NCI-H2227 (cell line): Measurements from ENCODE around the gene AP3D1.
"Not testable (repeated sequence)": the region's sequence is repeated elsewhere in the genome, so short reads cannot be mapped to it uniquely, and the experiment has no call there.

Source experiments
- DNase-seq: peaks from one replicate; lab custom pipeline; 2025; ENCODE audit not compliant: unreplicated experiment; lab: John Stamatoyannopoulos, UW

The AP3D1 gene

DNA sequence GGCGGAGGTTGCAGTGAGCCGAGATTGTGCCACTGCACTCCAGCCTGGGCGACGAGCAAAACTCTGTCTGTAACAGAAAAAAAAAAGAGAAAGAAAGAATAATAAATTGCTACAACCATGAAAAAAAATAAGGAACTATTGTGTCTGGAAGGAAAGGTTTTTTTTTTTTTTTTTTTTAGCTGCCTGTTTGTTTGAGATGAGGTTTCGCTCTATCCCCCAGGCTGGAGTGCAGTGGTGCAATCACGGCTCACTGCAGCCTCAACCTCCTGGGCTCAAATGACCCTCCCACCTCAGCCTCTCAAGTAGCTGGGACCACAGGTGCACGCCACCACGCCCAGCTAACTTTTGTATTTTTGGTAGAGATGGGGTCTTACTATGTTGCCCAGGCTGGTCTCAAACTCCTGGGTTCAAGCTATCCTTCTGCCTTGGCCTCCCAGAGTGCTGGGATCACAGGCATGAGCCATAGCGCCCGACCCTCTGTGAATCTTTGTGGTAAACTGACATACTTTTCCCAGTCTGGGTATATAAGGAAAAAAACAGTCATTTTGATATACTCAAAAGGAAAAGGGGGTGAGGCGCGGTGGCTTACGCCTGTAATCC is 59.3 kb downstream of the AP3D1 start:
- DNase-seq, result not testable (repeated sequence)

DNA sequence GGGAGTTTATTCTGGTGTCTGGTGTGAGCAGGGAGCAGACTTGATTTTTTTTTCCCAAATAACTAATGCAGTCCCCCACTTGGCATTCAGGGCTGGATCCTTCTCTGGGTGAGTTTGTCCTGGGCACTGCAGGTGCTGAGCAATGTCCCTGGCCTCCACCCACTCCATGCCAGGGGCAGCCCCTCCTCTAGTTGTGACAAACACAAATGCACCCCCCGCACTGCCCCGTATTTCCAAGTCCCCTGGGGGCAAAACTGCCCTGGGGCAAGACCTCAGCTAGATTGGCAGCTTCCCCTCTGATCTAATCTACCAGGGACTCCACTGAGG is 61.7 kb downstream of the AP3D1 start:
- no peak for DNase-seq

DNA sequence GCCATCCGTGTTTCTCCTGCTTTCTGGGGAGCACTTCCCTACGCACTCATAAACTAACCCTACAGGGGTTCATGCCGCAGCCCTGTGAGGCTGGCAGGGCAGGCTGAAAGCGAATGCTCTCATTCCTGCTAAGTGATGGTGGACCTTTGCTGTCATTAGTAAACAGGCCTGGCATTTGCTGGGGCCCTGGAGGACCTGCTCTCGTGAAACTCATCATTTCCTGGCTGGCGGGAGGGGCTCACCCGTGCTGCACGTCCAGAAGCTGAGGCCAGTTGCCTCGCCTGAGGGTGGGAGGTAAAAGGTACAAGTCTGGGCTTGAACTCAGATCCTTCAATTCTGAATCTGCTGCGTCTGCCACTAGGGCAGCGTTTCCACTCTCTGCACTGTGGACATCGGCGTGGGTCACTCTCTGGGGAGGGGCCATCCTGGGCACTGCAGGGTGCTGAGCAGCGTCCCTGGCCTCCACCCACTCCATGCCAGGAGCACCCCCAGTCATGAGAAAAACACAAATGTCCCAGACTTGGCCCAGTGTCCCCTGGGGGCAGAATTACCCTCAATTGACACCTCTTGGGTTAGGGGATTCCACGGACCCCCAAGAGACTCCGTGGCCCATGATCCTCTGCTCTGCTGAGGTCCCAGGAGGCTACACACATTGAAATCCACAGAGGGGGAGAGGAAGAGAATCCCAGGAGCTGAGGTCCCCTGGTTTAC is 62.2 kb downstream of the AP3D1 start:
- DNase-seq, result peak; percentile 33

DNA sequence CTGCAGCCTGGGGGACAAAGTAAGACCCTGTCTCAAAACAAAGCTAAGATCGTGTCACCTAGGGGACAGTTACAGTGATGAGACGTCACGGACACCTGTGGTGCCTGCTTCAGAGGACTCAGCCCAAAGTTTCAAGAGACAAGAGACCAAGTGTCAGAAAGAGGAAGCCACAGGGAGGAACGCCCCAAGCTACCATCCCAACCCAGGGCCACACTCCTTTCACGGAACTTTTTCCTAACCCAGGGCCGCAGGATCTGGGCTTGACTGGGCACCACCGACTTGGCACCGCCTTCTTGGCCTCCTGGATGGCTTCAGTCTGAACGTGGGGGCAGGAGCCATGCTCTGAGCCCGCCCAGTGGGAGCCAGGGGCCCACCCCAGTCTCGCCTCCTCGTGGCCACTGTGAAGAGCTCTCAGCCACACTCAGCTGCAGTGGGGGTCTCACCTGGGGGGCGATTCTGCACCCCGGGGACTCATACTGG is 63.7 kb downstream of the AP3D1 start:
- no peak for DNase-seq

DNA sequence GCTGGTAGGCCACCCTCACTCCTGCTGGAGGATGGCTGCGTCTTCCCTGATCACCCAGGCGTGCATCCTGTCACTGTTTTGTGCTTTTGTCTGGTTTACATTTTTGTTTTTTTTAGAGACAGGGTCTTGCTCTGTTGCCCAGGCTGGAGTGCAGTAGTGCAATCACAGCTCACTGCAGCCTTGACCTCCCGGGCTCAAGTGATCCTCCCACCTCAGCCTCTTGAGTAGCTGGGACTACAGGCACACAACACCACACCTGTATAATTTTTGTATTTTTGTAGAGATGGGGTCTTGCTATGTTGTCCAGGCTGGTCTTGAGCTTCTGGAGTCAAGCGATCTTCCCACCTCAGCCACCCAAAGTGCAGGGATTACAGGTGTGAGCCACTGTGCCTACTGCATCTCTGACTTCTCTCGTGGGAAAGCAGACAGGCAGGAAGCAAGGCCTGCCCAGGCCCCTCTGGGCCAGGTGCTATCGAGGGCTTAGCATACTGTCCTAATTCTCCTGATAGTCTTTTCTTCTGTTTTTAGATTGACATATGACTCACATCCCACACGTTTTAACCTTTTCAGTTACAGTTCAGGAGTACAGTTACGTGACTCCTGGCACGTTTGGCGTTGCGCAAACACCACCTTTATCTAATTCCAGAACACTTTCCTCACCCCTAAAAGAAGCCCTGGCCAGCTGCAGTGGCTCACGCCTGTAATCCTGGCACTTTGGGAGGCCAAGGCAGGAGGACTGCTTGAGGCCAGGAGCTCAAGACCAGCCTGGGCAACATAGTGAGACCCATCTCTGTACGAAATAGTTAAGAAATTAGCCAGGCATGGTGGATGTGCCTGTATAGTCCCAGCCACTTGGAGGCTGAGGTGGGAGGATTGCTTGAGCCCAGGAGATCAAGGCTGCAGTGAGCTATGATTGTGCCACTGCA is 64.4 kb downstream of the AP3D1 start:
- not testable (repeated sequence) for DNase-seq

DNA sequence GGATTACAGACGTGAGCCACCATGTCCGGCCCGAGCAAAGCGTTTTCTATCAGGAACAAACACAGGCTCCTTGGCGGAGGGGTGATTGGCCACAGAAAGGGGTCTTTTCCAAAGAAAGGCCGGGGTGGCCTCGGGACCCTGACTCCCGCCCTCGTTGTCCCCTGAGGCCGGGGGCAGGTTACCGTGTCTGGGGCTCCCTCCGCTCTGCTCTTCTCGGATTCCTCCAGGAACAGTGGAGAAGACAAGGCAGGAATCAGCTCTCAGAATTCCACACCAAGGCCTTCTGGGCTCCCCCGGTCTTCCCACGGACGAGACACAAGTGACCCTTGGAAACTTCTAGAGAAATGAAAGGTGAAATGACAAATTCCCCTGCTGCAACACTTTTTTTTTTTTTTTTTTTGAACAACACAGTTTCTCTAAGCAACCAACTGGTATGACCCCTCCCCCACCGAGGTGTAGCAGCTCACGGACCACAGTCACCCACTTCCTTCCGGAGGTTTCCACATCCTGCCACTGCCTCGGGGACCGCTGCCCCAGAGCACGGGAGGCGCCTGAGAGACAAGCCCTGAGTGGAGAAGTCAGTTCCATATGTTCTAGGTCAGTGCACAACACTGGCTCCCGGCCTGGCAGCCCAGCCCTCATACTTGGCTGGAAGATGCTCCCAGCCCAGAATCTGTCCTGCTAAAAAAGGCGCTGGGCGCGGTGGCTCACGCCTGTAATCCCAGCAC is 66.2 kb downstream of the AP3D1 start:
- no peak for DNase-seq

DNA sequence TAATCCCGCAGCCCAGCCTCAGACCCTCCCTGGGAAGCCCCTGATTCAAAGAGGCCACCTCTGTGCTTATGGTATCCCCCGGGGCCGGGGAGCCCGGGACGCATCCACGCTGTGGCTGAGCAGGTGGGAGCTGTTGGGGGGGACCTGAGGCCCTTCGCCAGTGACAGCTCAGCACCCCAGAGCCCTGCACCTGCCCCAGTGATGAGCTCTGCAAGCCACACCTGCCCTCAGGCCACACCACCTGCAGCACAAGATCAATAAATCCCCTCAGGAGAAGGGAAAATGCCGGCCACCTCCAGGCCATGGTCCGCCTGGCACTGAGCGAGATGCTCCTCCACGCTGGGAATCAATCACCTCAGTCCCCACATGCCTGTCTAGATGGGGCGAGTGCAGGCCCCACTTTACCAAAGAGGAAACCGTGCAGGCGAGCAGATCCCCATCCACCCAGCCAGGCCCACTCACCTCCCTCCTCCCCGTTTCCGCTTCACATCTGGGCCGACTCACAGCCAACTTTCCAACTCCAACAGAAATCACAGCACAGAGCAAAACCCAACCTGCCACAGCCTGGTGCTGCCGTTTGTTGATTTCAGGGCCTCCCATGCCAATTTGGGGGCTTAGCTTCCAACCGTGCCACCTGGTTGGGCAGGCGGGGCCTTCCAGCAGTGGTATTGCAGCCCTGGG is 68.1 kb downstream of the AP3D1 start:
- DNase-seq, result no peak

DNA sequence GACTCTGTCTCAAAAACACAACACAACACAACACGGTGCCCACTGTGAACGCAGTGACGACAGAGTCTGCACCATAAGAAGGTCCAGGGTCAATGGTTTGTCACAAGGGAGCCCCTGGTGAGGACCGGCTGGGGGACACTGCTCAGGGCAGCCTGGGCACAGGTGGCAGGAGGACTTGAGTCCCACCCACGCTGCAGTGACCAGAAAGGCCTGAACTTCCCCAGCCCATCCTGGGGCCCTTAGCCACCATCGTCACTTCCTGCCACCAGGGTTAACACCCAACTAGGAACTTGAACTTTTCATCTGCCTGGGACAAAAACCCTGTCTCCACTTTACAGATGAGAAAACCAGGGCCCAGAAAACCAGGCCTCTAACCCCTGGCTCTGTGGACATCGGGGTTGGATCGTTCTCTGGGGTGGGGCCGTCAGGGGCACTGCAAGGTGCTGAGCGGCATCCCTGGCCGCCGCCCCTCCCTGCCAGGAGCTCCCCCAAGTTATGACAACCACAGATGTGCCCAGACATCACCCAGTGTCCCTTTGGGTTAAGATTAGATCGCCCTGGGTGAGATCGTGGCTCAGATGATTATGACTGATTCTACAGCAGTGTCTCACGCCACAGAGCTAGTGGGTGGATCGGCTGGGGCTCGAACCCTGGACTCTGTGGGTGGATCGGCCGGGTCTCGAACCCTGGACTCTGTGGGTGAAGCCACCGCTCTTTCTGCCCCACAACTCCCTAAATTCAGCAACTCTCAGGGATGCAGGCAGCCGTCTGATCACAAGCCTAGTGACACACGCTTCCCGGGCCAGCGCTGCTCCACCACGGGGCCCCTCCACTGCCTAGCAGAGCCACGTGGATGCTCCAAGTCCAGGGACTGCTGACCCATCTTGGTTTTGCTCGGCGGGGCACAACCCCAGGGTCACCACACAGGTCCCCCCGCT is 69.2 kb downstream of the AP3D1 start:
- no peak for DNase-seq

DNA sequence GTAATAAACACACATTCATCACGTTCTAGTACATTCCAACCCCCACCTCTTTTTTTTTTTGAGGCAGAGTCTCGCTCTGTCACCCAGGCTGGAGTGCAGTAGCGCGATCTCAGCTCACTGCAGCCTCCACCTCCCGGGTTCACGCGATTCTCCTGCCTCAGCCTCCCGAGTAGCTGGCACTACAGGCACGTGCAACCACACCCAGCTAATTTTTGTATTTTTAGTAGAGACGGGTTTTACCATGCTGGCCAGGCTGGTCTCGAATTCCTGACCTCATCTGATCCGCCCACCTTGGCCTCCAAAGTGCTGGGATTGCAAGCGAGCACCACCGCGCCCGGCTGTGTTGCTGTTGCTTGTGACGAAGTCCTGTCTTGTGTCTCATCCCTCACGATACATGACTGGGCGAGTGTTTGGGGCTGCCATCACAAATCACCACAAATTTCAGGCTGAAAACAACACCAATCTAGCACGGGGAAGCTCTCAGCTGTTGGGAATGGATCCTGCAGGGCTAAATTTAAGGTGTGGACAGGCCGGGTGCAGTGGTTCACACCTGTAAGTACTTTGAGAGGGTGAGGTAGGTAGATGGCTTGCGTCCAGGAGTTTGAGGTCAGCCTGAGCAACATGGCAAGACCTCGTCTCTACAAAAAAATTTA is 70.9 kb downstream of the AP3D1 start:
- DNase-seq, result no peak

DNA sequence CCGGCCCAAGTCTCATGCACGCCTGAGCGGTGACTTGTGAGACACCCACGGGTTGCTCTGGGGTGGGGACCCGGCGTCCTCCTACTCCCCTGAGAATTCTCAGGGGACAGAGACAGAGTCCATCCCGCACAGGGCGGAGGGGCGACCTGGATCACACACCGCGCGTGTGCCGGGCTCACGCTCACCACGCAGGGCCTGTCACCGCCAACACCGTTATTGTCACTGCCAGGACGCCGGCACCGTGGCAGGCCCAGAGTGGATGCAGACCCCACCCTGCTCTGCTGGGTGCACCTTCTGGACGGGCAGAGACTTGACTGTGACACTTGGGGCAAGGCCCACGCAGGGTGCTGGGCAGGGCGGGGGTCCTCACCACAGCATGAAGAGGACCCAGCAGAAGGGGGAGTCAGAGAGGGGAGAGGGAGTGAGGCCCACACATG is 71.5 kb downstream of the AP3D1 start:
- no peak for DNase-seq

DNA sequence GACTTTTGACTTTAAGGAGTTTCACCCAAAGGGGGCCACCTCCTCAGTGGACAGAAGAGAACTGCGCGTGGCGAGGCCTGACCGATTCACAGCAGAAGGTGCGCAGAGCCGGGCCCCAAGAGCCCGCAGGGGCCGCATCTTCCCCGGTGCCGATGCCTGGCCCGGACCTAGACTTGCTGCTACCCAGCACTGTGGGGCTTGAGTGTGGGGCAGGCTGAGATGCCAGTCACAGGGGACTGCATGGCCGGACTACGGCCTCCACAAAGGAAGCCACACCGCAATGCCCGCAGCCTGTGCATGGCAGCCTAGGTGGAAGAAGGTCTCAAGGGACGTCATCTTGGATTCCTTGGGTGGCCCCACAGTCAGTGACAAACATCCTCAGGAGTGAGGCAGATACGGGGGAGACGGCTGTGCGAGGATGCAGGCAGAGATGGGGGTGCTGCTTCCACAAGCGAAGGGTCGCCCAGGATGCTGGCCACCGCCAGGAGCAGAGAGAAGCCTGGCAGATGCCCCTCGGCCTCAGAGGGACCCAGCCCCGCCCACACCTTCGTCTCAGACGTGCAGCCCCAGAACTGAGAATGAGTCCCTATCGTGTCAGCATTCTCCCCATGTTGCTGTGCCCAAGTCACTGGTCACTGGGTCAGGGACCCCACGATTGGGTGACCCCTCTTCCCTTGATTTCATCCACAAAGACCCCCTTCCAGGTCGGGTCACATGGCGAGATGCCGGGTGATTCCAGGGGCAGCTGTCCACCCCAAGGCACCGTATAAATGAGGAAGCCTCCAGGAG is 72.1 kb downstream of the AP3D1 start:
- DNase-seq, result no peak

DNA sequence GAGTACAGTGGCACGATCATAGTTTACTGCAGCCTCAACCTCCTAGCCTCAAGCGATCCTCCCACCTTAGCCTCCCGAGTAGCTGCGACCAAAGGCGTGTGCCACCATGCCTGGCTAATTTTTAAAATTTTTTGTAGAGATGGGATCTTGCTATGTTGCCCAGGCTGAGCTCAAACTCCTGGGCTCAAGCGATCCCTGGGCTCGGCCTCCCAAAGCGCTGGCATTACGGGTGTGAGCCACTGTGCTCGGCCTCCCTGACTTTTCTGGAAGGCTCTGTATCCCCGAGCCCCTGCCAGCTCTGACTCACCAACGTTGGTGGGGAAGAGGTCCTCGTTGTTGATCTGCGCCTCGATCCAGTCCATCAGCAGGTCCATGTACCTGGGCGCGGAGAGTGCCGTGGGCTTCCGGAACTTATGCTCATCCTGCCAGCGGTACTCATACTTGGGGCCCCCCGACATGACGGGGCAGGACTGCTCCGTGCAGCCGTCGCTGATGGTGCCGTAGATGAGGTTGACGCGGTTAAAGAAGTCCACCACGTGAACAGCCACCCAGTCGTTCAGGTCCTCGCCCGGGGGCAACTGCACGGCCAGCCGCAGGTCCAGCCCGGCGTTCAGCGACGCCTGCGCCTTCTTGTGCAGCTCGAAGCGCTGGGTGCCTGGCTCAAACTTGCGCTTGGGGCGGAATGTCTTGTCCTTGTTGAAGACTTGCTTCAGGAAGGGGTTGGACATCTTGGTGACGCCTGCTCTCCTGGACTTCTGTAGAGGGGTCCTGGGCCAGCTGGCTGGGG is 73.3 kb downstream of the AP3D1 start:
- DNase-seq, result no peak

DNA sequence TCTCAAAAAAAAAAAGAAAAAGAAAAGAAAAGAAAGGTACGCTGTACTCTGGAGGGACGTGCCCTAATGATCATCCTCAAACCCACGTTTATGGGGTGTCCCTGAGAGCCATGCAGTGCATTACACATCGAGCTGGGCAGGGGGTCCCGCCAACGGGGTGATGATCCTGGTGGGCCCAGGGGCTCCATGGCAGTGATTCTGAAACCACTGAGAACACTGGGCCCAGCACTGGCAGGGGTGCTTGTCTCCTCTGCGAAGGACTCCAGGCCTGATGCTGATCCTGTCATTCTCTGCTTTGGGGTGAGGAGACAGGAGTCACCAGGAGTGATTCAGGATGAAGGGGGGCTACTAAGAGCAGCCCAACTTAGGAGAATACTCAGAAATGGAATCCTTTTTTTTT is 74.0 kb downstream of the AP3D1 start:
- no peak for DNase-seq

DNA sequence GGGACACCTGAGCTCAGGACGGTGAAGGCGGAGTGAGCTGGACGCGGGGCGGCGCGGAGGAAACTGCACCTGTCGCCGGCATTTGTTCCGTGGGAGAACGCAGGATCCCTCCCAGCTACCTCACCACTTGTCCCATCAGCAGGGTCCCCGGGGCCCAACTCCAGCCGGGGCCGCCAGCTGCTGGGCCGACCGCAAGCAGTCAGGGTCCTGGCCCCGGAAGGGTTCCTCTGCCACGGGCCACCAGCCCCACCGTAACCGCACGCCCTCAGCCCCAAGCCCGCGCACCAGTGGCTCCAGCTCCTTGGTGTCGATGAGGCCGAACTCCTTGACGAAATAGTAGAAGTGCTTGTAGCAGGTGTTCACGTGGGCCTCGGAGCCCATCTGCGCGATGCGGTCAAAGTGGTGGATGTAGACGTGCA is 74.8 kb downstream of the AP3D1 start:
- no peak for DNase-seq

DNA sequence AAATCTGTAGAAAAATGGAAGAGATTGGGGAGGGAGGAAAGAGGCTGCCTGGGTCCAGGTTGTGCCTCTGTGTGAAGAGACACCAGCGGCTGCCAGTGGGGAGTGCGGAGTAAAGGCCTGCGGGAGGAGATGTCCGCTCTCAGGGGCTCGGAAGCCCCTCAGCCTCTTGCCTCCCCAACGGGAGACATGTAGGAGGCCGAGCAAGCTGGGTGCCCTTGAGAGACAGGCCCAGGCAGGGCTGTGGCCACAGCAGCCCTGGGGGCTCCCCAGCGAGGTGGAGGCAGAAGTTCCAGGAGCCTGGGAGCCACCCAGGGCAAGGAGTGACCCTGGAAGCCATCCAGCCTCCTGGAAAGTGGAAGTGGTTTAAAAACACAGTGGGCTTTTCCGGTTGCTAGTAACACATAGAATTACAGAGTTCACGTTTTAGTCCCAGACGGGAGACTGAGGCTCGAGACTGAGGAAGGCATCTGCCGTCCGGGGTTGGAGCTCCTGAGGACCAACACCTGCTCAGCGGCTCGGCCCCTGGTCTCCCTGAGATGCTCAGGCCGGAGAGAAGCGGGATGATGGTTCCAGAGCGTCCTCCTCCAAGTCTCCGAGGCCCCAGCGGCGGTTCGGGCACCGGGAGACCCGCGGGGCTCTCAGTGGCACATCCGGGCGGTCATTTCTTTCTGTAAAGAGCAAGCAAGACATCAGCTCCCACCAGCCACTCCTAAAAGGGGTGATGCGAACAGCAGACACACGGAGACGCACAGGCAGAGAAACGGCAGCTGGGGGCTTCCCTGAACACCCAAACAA is 78.4 kb downstream of the AP3D1 start:
- no peak for DNase-seq

DNA sequence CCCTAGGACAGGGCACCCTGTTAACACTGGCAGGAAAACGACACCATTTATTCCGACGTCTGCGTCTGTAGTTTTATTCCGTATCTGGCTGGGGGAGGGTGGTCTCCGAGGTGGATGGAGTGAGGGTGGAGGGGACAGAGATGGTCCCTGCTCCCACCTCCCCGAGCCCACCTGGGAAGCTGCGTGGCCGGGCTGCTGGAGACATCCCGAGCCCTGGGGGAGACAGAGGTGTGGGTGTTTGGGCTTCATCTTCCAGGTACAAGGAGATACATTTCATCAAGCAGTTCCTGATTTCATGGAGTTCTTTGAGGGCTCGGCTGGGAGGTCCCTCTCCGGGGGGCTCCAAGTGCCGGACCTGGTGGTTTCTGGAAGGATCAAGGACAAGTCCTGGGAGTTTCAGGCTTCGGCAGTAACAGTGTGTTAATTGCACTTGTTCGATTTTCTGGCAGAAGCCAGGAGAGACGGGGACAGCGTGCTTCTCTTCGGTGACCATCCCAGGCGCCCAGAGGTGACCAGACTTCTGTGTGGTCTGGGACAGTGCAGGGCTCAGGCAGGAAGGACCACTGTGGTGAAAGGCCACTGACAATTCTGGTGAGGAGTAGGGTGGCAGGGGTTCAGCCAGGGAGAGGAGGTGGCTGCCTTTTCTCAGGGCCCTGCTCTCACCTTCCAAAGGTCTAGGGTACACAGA is 80.2 kb downstream of the AP3D1 start:
- DNase-seq, result no peak
